EL (cell line): ENCODE data around the gene MACROD2.

ENCODE experiments used
- DNase-seq: peaks from one replicate; pipeline ENCODE4 v3.0.0-alpha.2; 2016

The MACROD2 gene

GRCh38 chr20:15578113-15578512 is 1582.8 kb downstream of the MACROD2 start:
- no peak for DNase-seq

- DNase-seq = no peak
These were observed 1584.4 kb downstream of the MACROD2 start for GRCh38 chr20:15579688-15580087.

GRCh38 chr20:15582146-15582760 is 1586.9 kb downstream of the MACROD2 start:
- peak; percentile 47 for DNase-seq

- DNase-seq = no peak
These were observed 1589.2 kb downstream of the MACROD2 start for GRCh38 chr20:15584507-15584906.

- no peak for DNase-seq
These were observed 1597.8 kb downstream of the MACROD2 start for GRCh38 chr20:15593081-15593480.

GRCh38 chr20:15594158-15594695 is 1598.9 kb downstream of the MACROD2 start:
- DNase-seq = no peak

- no peak for DNase-seq
These were observed 1601.0 kb downstream of the MACROD2 start for GRCh38 chr20:15596220-15596890.

- DNase-seq = no peak
These were observed 1602.0 kb downstream of the MACROD2 start for GRCh38 chr20:15597306-15597705.

- no peak for DNase-seq
These were observed 1604.6 kb downstream of the MACROD2 start for GRCh38 chr20:15599961-15600360.

- DNase-seq = no peak
These were observed 1605.2 kb downstream of the MACROD2 start for GRCh38 chr20:15600565-15600964.

GRCh38 chr20:15603506-15603905 is 1608.2 kb downstream of the MACROD2 start:
- no peak for DNase-seq

GRCh38 chr20:15603978-15604805 is 1608.9 kb downstream of the MACROD2 start:
- DNase-seq = no peak

GRCh38 chr20:15609921-15610320 is 1614.6 kb downstream of the MACROD2 start:
- DNase-seq = no peak

- no peak for DNase-seq
These were observed 1615.5 kb downstream of the MACROD2 start for GRCh38 chr20:15610787-15611186.

GRCh38 chr20:15611541-15611940 is 1616.2 kb downstream of the MACROD2 start:
- no peak for DNase-seq

GRCh38 chr20:15612198-15612597 is 1616.9 kb downstream of the MACROD2 start:
- DNase-seq = no peak

- DNase-seq = no peak
These were observed 1617.5 kb downstream of the MACROD2 start for GRCh38 chr20:15612769-15613168.

- no peak for DNase-seq
These were observed 1618.2 kb downstream of the MACROD2 start for GRCh38 chr20:15613530-15613929.

GRCh38 chr20:15616626-15617025 is 1621.3 kb downstream of the MACROD2 start:
- peak; percentile 12 for DNase-seq

GRCh38 chr20:15618110-15618509 is 1622.8 kb downstream of the MACROD2 start:
- DNase-seq = no peak

GRCh38 chr20:15618912-15619311 is 1623.6 kb downstream of the MACROD2 start:
- peak; percentile 52 for DNase-seq

GRCh38 chr20:15619341-15619740 is 1624.0 kb downstream of the MACROD2 start:
- DNase-seq = peak; percentile 12

GRCh38 chr20:15619816-15620215 is 1624.5 kb downstream of the MACROD2 start:
- peak; percentile 50 for DNase-seq

- no peak for DNase-seq
These were observed 1627.1 kb downstream of the MACROD2 start for GRCh38 chr20:15622368-15622767.
